HG03457 (cell line): ENCODE results near the gene TECR.
"Not testable (repeated sequence)": the region's sequence is repeated elsewhere in the genome, so short reads cannot be mapped to it uniquely, and the experiment has no call there.

Experiments used
- ATAC-seq: cut with Tn5 transposase; IDR thresholded peaks from one replicate; pipeline ENCODE4 v1.9.1; 2021; ENCODE audit warnings: moderate number of reproducible peaks; ENCODE audit not compliant: unreplicated experiment

The TECR gene

DNA sequence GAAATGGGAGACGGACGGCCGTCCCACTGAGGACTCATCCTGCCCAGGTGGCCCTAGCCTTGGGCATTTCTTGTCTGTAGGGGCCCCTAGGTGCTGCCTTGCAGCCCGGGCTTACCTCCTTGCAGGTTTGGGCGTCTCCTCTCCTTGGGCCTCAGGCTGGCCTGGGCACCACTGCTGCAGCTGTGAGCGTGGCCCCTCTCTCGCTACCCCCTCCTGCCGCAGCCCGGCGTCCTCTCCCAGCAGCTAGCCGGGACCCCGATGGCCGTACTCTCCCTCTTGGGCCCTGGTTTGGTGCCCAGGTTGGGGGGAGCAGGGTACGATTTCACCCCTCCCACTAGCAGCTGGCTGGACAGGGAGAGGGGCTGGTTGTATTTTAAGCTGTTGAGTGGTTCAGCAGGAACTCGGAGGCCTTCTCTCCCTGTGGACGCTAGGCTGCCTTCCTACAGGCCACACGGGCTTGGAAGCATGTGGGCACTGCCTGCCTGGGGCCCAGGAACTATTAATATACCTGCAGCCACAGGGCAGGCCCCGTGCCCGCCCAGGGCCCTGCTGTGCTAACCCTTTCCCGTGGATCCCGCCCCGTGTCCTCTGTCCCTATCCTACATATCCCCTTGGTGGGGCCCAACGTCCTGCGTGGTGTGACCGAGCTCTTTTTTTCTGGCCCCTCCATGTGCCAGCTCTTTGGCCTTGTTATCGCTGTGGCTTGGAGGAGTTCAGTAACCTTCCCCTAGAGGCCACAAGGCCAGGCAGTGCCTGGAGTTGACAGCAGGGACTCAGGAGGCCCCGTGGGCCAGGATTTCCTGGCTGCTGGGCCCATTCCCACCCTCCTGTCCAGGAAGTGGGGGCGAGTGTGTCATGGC, 30.8 kb downstream of the TECR start:
- ATAC-seq = no peak

DNA sequence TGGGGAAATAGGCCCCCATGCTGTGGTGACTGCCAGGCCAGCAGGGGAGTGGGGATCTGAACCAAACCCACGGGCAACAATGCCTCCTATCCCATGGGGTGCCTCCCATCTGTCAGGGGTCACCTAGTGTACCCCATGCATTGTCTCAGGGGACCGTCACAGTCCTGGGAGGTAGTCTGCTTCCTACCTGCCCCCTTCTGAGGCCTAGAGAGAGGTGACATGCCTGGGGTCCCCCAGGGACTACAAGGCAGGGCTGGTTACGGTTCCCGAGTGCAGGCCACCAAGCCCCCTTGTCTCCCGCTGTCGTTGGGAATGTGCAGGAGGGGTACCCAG, 31.3 kb downstream of the TECR start:
- no peak for ATAC-seq

- no peak for ATAC-seq
Observed at GRCh38 chr19:14561249-14561648, 31.9 kb downstream of the TECR start.

DNA sequence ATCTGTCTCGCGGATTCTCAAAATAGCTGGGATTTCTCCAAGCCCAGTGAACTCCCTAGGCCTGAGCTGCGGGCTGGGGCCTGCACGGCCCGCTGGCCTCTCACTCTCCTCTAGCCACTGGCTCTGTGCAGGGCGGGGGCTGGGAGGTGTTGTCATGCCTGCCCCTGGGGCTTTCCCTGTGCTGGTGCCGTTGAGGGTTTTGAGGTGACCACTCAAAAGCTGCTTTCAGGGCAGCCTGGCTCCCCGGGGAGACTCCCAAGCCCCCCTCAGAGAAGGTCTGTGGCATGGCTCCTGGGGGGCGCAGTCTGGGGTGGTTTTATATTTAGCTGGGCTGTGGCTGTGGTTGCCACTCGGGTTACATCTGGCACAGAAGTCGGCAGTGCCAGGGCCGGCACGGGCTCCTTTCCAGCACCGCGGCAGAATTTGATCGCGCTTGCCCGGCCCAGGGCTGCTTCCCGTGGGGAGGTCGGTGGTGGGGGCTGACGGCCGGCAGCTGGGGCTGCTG, 32.5 kb downstream of the TECR start:
- no peak for ATAC-seq

DNA sequence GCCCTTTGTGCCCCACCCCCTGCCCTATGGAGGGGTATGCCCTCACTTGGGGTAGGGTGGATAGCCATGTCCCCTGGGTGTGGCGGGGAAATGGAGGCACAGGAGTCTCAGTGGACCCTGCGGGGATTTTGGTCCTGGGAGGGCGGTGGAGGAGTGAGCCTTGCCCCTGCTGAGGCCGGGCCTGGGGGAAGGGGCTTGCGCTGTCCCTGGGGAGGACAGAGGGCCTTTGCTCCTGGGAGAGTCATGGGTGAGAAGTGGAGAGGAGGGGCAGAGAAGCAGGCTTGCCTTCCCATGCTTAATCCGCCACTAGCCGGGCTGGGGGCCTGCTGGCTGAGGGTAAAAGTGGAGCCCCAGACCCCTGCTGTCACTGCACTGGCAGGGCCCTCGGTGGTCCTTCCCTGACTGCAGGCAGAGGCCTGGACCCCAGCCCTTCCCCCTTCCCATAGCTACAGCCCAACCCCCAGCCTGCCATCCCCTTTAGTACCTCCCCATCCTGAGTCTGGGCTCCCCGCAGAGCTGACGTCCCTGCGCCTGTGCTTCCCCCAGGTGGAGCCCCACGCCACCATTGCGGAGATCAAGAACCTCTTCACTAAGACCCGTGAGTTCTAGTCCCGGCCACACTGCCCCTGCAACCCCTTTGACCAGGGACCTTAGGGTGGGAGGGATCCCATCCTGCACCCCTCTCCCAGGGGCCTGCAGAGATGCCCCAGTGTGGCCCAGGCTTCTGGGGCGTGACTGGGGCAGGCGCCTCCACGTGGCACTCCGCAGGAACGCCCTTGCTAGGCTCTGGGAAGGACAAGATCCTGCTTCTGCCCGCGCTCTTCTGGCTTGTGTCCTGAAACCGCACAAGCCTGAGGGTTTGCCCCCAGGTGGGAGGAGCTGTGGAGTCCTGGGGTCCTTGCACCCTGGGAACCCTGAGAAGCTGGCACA, 33.5 kb downstream of the TECR start:
- no peak for ATAC-seq

- no peak for ATAC-seq
Observed at GRCh38 chr19:14563590-14563926, 34.2 kb downstream of the TECR start.

- no peak for ATAC-seq
Observed at GRCh38 chr19:14563989-14564651, 34.7 kb downstream of the TECR start.

- ATAC-seq = not testable (repeated sequence)
Observed at GRCh38 chr19:14564652-14565297, 35.4 kb downstream of the TECR start.

- no peak for ATAC-seq
Observed at GRCh38 chr19:14565298-14565679, 35.9 kb downstream of the TECR start.

GRCh38 chr19:14565765-14566711, 36.6 kb downstream of the TECR start:
- ATAC-seq = no peak

GRCh38 chr19:14566712-14567077, 37.3 kb downstream of the TECR start:
- ATAC-seq = no peak

GRCh38 chr19:14567079-14567478, 37.7 kb downstream of the TECR start:
- no peak for ATAC-seq

- ATAC-seq = no peak
Observed at GRCh38 chr19:14570864-14571527, 41.6 kb downstream of the TECR start.

DNA sequence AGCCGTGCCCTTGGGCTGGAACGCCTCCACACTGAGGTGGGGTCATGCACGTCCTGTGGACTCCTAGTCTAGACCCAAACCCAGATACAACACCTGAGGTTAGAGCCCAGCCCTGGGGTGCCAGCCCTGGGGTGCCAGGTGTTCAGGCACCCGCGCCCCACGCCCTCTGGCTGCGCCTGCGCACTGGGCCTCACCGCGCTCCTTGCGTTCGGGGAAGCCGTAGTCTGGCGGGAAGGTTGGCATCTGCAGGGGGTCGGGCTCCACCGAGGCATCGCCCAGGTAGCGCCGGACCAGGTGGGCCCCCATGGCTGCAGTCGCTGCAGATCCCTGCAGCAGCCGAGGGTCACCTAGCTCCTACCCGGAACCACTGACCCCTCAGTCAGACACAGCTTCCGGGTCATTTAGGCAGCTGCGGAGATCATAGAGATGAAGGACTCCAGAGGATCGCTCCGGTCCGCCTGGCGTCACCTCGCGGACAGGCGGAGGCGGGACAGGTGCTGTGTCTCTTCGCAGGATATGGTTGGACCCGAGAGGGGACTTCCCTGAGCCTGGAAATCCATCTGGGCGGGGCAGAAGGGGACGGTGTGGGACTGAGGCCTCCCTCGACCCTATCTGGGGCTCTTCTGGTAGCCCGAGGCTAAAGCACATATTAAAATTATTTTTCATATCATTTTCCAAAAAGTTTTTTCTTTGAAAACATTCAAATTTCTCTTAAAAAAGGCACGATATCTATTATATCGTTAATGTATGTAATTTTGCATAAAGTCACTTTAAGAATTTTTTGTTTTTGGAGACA, 42.5 kb downstream of the TECR start, which contains the start of gene NDUFB7:
Gene NDUFB7, minus strand, starts transcription at position 372 of the 796 bp plus-strand sequence. Its CDS starts 66 bp downstream, at position 306.
- ATAC-seq = peak; percentile 67

GRCh38 chr19:14575428-14575980, 46.1 kb downstream of the TECR start:
- ATAC-seq = no peak

DNA sequence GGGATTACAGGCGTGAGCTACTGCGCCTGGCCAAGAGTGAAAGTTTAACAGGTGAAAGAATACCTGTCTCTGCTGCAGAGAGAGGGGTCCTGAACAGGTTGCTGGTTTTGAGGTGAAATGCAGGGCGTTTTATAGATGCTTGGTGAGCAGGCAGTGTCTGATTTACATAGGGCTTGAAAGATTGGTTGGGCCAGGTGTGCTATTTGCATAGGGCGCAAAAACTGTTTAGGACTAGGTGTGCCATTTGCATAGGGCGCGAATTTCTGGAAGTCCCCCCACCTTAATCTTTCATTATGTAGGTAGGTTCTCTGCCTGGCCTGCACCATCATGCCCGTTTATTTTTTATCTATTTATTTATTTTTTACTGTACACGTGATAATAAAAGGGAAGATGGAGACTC, 47.0 kb downstream of the TECR start:
- no peak for ATAC-seq

DNA sequence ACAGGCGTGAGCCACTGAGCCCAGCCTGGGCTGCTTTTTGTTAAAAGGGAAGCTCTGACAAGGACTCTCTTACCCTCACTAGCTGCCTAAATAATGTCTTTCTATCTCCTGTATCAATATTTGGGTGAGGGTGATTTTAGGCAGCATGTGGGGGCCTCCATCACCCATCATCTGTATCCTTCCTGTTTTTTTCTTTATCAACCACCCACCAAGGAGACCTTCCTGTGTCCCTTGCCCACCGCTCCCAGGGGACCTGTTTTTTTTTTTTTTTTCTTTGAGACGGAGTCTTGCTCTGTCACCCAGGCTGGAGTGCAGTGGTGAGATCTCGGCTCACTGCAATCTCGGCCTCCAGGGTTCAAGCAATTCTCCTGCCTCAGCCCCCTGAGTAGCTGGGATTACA, 47.9 kb downstream of the TECR start:
- no peak for ATAC-seq

DNA sequence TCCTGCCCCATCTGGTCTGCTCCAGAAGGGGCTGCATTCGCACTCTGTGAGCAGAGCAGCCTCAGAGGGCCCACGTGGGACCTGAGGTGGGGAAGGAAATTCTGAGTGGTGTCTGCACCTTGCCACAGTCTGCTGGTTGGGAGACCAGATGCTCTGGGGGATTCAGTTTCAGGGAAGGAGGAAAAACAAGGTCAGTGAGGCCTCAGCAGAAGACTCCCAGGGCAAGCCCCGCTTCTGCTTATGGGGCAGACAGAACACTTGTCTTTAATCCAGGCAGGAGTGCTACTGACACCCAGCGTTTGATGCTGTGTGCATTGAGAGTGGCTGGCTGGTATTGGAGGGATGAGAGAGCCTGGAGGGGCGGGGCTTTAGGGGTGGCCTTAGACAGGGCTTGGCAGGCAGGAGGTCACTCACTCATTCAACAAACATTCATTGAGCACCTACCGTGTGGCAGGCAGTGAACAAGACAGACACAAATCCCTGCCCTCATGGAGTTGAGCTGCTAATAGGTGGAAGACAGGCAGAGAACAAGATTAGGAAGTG, 48.6 kb downstream of the TECR start:
- ATAC-seq = no peak
